GM19023 (cell line): ENCODE results near the gene OPRD1.
A peak's percentile ranks its signal among the peaks of the same experiment; 100 is the strongest.

Experiments
- ATAC-seq: cut with Tn5 transposase; IDR thresholded peaks from one replicate; pipeline ENCODE4 v1.9.1; 2021; ENCODE audit warnings: mild to moderate bottlenecking, moderate library complexity; ENCODE audit not compliant: unreplicated experiment

OPRD1 gene

DNA sequence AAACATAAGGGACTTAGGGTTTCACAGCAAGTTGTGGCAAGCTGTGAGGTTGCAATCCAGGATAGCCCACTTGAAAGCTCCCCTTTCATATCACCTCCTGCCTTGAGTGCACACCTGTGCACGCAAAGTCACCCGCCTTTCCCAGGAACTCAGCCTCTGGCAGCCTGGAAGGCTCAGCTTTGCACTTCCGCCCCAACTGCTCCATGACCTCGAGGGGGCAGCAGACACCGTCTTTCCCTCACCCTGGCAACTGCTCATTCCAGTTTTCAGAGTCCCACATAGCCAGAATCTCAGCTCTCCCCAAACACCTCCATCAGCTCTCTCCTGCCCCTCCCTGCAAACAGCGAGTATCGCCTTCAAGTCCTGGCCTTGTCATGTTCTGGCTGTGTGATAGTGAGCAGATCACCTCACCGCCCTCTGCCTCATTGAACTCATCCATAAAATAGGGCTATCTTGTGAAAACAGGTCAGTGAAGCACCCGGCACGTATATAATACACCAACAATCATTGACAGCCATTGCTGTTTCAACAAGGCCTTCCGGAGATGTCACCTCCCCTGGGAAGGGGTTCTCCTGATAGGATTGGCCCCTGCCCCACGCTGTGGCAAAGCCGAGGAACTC lies 70.1 kb downstream of the OPRD1 start:
- ATAC-seq: no peak

DNA sequence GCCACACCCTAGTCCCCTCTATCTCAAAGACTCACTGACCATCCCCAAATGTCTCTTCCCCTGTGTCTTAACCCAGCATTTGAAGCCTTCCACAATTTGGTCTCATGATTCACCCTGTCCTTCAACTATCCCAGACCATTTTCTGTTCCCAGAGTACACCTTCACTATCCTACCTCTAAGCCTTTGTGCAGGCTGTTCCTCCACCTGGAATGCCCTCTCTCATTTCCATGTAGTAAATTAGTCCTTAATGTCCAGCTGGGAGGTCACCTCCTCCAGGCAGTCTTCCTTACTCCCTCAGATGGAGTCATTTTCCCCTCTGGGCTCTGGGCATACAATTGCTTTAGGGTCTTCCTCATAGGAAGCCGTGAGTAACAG lies 71.3 kb downstream of the OPRD1 start:
- no peak for ATAC-seq

- ATAC-seq: no peak
These were observed 73.5 kb downstream of the OPRD1 start for GRCh38 chr1:28885472-28885877.

- no peak for ATAC-seq
These were observed 74.2 kb downstream of the OPRD1 start for GRCh38 chr1:28885977-28886730.

- ATAC-seq: peak; percentile 73
These were observed 74.9 kb downstream of the OPRD1 start for GRCh38 chr1:28886731-28887418.

DNA sequence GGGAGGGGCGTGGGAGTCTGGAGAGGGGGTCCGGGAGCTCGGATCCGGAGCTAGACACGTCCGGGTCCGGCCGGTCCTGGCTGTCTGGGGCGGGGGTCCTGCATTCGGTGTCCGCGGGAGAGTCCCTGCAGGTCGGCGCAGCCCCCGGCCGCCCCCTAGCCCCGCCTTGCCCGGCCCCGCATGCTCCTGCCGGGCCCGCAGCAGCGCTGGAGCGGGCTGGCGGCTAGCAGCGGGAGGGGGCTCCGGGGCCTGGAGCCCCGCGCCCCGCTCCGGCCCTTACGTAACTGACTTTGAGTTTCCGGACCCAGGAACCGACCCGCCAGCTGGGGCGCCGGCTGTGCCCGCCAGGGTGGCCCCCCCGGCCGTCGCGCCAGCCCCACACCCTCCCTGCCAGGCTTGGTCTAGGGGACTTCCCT lies 75.5 kb downstream of the OPRD1 start:
- ATAC-seq: peak; percentile 15

GRCh38 chr1:28887835-28888682 lies 76.1 kb downstream of the OPRD1 start:
- no peak for ATAC-seq

- ATAC-seq: no peak
These were observed 76.9 kb downstream of the OPRD1 start for GRCh38 chr1:28888915-28889314.

DNA sequence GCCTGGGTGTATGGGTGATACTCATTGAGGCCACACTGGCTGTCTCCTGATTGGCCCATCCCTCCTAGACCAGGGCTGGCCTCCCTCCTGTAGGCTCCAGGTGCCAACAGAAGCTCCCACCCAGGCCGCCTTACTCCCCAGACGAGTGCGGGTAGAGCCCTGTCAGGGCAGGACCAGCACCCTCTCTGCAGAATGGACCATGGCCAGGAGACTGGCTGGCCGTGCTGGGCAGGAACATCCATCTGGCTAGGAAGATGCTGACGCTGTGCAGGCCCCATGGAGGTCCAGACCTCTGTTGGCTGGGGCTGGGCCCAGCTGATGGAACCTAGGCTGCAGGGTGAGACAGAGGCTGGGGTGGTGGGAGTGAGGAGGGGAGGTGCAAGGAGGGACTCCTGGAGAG lies 77.4 kb downstream of the OPRD1 start:
- no peak for ATAC-seq

DNA sequence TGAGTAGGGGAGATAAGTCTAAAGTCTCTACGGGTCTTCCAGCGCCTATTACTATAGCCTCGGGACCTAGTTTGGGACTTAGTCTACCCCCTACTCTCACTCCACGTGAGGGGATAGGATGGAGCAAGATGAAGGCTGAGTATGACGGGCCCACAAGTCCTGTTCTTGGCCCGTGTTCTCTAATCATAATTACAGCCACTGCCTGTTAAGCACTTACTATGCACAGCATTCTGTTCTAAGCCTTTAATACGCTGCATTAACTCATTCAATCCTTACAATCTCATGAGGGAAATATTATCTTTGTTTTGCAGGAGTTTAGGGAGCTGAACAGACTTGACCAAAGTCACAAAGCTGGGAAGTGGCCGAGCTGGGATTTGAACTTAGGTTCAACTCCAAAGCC lies 78.5 kb downstream of the OPRD1 start:
- ATAC-seq: no peak

GRCh38 chr1:28890836-28891235 lies 78.9 kb downstream of the OPRD1 start:
- no peak for ATAC-seq

GRCh38 chr1:28891256-28891655 lies 79.3 kb downstream of the OPRD1 start:
- no peak for ATAC-seq

- no peak for ATAC-seq
These were observed 81.6 kb downstream of the OPRD1 start for GRCh38 chr1:28893403-28894102.

GRCh38 chr1:28894785-28895184 lies 82.8 kb downstream of the OPRD1 start:
- no peak for ATAC-seq

GRCh38 chr1:28895896-28896608 lies 84.1 kb downstream of the OPRD1 start:
- no peak for ATAC-seq

DNA sequence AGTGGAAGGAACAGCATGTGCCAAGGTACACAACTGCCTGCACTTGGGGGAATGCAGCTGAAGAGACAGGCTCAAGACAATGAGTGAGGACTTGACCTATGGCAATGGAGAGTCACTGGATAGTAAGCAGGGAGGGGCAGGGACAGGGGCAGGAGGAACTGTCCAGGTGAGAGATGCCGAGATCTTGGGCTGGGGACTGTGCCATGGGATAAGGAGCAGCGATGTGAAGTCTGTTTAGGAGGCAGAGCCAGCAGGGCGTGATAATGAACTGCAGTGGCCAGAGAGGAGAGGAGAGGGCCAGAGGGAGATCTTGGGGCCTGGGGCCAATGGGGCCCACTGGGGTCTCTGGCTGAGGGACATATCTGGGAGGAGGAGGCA lies 84.6 kb downstream of the OPRD1 start:
- ATAC-seq: no peak

GRCh38 chr1:28897789-28898188 lies 85.8 kb downstream of the OPRD1 start:
- no peak for ATAC-seq

DNA sequence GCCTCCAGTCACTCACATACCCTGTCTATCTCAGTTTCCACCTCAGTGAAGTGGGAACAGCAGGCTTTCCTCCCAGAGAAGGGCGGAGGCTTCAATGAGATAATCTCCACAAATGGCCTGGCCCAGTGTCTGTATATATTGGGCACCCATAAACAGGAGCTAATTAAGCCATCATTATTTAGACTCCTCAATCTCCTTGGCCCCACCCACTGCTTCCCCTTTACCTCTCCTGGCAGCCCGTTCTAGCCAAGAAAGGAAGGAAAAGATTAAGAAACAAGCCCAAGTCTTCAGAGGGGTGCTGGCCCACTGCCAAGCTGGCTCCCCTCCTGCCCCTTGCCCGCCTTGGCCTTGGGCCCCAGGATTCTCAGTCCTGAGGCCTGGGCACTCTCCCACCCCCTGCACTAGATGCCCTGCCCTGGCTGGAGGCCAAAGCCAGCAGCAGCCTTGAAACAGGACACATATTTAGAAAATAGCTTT lies 86.5 kb downstream of the OPRD1 start:
- no peak for ATAC-seq

- no peak for ATAC-seq
These were observed 87.3 kb downstream of the OPRD1 start for GRCh38 chr1:28899267-28899666.

DNA sequence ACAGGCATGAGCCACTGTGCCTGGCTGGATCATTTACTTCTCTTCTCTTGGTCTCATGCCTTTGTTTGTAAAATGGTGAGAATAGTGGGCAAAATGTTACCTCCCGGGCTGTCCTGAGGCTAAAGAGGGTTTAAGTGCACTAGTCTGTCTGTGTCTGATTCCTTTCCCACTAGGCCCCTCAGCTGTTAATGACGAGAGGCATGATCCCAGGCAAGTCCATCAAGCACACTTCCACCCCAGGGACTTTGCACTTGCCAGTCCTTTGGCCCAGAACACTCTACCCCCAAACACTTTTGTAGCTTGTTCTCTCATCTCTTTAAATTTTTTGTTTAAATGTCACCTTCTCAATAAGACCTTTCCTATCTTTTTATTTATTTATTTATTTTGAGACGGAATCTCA lies 88.6 kb downstream of the OPRD1 start:
- no peak for ATAC-seq
